ENCODE results near the gene CNTNAP4. TPM values are rescaled to one million over a fixed set of nuclear protein-coding genes. Genes with fewer than 3 reads are reported as not detected.

The CNTNAP4 gene
- total and polyA plus RNA-seq, 2 of the 4 experiments (the other 2 are of a cell fraction), result not detected

DNA sequence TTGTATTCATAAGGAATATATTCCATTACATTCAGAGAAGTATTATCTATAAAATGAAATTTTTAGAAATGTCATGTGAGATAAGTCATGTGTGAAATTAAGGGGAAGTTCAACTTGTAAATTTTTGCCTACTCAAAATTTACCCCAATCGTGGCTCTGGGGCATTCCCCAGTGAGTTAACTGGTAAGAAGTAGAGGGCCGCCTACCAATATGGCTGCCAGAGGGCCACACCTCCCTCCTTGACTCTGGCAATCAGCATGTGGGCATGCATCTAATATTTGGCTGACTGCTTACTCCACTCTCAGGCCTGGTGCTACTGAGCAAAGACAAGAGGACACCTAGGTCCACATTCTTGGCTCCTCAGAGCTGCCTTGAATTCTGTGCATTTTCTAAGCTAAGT is 39.7 kb upstream of the CNTNAP4 start:
- no peak for ATAC-seq (ENCODE audit: low read depth)

More for the DNA sequence above, 39.7 kb upstream of the CNTNAP4 start:
- no TSS peak for BruUV-seq (replicated peaks)
- Histone ChIP-seq H2AFZ (replicated peaks; ENCODE audit: low read length, poor library complexity) (no peak overlapping the region), H3K14ac (replicated peaks; ENCODE audit: low read depth, low read length) (no peak overlapping the region), H3K4me3 (ENCODE audit: insufficient read depth, low read depth, low read length) (no peak overlapping the region), H2BK120ac (ENCODE audit: low read depth, low read length) (no peak overlapping the region), H4K8ac (ENCODE audit: low read depth in 2 of 2, low read length in 2 of 2) (no peak overlapping the region), H3K56ac (ENCODE audit: extremely low read depth, insufficient read depth, low read length) (no peak overlapping the region), H3K4me1 (ENCODE audit: control insufficient read depth, insufficient read depth, low read length) (no peaks in the 10 kb centered on the region), H4K20me1 (ENCODE audit: insufficient read depth, low read length) (no peaks in the 10 kb centered on the region), H3K27ac (ENCODE audit: insufficient read depth, low read length) (no peak overlapping the region), H3K4me2 (ENCODE audit: low read depth, low read length) (no peak overlapping the region), H4K91ac (ENCODE audit: insufficient read depth, low read depth, low read length) (no peak overlapping the region), H3K9me1 (ENCODE audit: insufficient read depth, low read length) (no peaks in the 10 kb centered on the region), H3K79me1 (ENCODE audit: low read depth in 1 of 2, low read length in 2 of 2) (no peaks in the 10 kb centered on the region), H3K4ac (ENCODE audit: low read depth, low read length) (no peak overlapping the region), H2AK9ac (replicated peaks; ENCODE audit: low read depth, low read length, poor library complexity) (no peak overlapping the region), H3K23ac (ENCODE audit: low read depth, low read length) (no peak overlapping the region), H3K36me3 (ENCODE audit: control insufficient read depth, insufficient read depth, low read length) (no peaks in the 10 kb centered on the region), H3K9me3 (ENCODE audit: control insufficient read depth, insufficient read depth, low read length) (peaks cover 8% of the 10 kb centered on the region; the same call in 1 of the 2 replicates), H2BK15ac (ENCODE audit: low read depth, low read length) (no peak overlapping the region), H3K27me3 (ENCODE audit: control insufficient read depth, insufficient read depth, low read length) (no peaks in the 10 kb centered on the region), H2BK20ac (ENCODE audit: low read depth, low read length) (no peak overlapping the region), H3K9ac (ENCODE audit: low read depth, low read length) (no peak overlapping the region), H2AK5ac (ENCODE audit: low read depth, low read length) (no peak overlapping the region), H2BK5ac (ENCODE audit: low read depth, low read length, poor library complexity, severe bottlenecking) (no peak overlapping the region), H3K18ac (ENCODE audit: low read depth, low read length) (no peak overlapping the region), H4K5ac (ENCODE audit: low read depth, low read length) (no peak overlapping the region)
- DNase-seq, result no peak
- intact Hi-C loops (cut with micrococcal nuclease), result no loop called here
- CTCF ChIA-PET, result no interaction called here
- TF ChIP-seq NFE2L2 (IDR thresholded peaks at IDR 0.05; ENCODE audit: low read depth, low read length) (no peak), MXI1 (IDR thresholded peaks at IDR 0.05; ENCODE audit: borderline replicate concordance, low read depth, low read length) (no peak), MAZ (IDR thresholded peaks at IDR 0.05; ENCODE audit: borderline replicate concordance, low read depth, low read length) (no peak), POLR2A (IDR thresholded peaks at IDR 0.05; ENCODE audit: low read depth, low read length) (no peak), FOS (IDR thresholded peaks at IDR 0.05; ENCODE audit: low read depth, low read length) (no peak), CEBPB (IDR thresholded peaks at IDR 0.05; ENCODE audit: low read depth, low read length) (no peak), BHLHE40 (IDR thresholded peaks at IDR 0.05; ENCODE audit: low read depth, low read length) (no peak), RCOR1 (IDR thresholded peaks at IDR 0.05; ENCODE audit: insufficient replicate concordance, low read length) (no peak), ELK1 (IDR thresholded peaks at IDR 0.05; ENCODE audit: borderline replicate concordance, low read depth, low read length) (no peak), RFX5 (IDR thresholded peaks at IDR 0.05; ENCODE audit: low read depth, low read length) (no peak), SMC3 (IDR thresholded peaks at IDR 0.05; ENCODE audit: low read depth, low read length) (no peak), MAFK (IDR thresholded peaks at IDR 0.05; ENCODE audit: low read depth, low read length) (no peak), RAD21 (IDR thresholded peaks at IDR 0.05; ENCODE audit: low read length) (no peak)
- TF ChIP-seq, protein P1, sequence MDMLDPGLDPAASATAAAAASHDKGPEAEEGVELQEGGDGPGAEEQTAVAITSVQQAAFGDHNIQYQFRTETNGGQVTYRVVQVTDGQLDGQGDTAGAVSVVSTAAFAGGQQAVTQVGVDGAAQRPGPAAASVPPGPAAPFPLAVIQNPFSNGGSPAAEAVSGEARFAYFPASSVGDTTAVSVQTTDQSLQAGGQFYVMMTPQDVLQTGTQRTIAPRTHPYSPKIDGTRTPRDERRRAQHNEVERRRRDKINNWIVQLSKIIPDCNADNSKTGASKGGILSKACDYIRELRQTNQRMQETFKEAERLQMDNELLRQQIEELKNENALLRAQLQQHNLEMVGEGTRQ (IDR thresholded peaks at IDR 0.05; ENCODE audit: low read depth, low read length), result no peak
- TF ChIP-seq, protein P2, sequence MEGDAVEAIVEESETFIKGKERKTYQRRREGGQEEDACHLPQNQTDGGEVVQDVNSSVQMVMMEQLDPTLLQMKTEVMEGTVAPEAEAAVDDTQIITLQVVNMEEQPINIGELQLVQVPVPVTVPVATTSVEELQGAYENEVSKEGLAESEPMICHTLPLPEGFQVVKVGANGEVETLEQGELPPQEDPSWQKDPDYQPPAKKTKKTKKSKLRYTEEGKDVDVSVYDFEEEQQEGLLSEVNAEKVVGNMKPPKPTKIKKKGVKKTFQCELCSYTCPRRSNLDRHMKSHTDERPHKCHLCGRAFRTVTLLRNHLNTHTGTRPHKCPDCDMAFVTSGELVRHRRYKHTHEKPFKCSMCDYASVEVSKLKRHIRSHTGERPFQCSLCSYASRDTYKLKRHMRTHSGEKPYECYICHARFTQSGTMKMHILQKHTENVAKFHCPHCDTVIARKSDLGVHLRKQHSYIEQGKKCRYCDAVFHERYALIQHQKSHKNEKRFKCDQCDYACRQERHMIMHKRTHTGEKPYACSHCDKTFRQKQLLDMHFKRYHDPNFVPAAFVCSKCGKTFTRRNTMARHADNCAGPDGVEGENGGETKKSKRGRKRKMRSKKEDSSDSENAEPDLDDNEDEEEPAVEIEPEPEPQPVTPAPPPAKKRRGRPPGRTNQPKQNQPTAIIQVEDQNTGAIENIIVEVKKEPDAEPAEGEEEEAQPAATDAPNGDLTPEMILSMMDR (conservative IDR thresholded peaks at IDR 0.05; ENCODE audit: low read depth, low read length), result no peak
- dilution Hi-C loops (cut with HindIII; ENCODE audit: low sequenced_read_pairs, unreplicated experiment), result no loop called here
- no CpG with 5 or more reads among the region's 2 CpGs for WGBS, 2 experiments (ENCODE audit: extremely low coverage in 2 of 2, insufficient read length in 1 of 2)
- in situ Hi-C loops (cut with MboI; ENCODE audit: low sequenced_read_pairs), result no loop called here
- POLR2A ChIA-PET (ENCODE audit: unreplicated experiment), result no interaction called here
